Measurements from ENCODE around the gene HABP2. TPM values are rescaled to one million over a fixed set of nuclear protein-coding genes. Genes with fewer than 3 reads are reported as not detected.

Gene HABP2
- total RNA-seq, 4 donors from 2014 or later: under 0.01 to 0.09 TPM; not detected in 2

GRCh38 chr10:113610631-113611601, 58.1 kb downstream of the HABP2 start:
- H3K9me3 ChIP-seq: no peaks in the 10 kb centered on the region
- H3K36me3 ChIP-seq: no peaks in the 10 kb centered on the region
- intact Hi-C loops (cut with DNase I): no loop called here
- 37 to 56% methylated on average over 13 to 19 of the region's 26 CpGs for WGBS, 2 donors
- H3K27ac ChIP-seq: no peak overlapping the region
- no peak for DNase-seq
- peaks cover 0 to 40% (median 0%) of the 10 kb centered on the region in 4 donors for H3K27me3 ChIP-seq
- peak overlapping the region in 1 of 4 donors; percentile 5 for H3K4me3 ChIP-seq
- TF ChIP-seq, protein P1, sequence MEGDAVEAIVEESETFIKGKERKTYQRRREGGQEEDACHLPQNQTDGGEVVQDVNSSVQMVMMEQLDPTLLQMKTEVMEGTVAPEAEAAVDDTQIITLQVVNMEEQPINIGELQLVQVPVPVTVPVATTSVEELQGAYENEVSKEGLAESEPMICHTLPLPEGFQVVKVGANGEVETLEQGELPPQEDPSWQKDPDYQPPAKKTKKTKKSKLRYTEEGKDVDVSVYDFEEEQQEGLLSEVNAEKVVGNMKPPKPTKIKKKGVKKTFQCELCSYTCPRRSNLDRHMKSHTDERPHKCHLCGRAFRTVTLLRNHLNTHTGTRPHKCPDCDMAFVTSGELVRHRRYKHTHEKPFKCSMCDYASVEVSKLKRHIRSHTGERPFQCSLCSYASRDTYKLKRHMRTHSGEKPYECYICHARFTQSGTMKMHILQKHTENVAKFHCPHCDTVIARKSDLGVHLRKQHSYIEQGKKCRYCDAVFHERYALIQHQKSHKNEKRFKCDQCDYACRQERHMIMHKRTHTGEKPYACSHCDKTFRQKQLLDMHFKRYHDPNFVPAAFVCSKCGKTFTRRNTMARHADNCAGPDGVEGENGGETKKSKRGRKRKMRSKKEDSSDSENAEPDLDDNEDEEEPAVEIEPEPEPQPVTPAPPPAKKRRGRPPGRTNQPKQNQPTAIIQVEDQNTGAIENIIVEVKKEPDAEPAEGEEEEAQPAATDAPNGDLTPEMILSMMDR (IDR thresholded peaks at IDR 0.05): no peak
- TF ChIP-seq POLR2A (IDR thresholded peaks at IDR 0.05): no peak
- H3K4me1 ChIP-seq: peaks cover 0 to 11% (median 0%) of the 10 kb centered on the region in 3 donors

DNA sequence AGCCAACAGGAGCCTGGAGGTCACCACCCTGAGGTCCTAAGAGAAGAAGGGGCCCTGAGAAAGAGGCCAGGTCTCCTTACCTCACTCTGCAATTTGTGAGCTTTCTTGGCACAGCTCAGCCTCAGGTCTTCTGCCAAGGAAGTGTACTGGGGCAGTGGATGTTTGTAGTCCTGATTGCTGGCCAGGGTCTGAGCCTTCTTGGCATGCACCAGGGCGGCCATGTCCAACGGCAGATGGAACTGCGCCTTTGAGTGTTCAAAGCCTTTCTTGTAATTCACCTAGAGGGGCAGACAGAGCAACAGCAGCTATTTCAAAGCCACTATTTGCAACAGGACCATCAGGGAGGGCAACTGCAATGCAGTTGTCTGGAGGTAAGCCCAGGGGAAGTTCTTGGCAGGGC, 59.3 kb downstream of the HABP2 start:
- no peak for DNase-seq
- no peak overlapping the region for H3K27ac ChIP-seq
- TF ChIP-seq, protein P1 (IDR thresholded peaks at IDR 0.05): no peak
- no peak for TF ChIP-seq POLR2A (IDR thresholded peaks at IDR 0.05)
- H3K4me3 ChIP-seq: no peak overlapping the region
- H3K4me1 ChIP-seq: peaks cover 0 to 11% (median 0%) of the 10 kb centered on the region in 3 donors
- H3K9me3 ChIP-seq: no peaks in the 10 kb centered on the region
- WGBS, 2 donors: 57 to 62% methylated on average over 3 of the region's 3 CpGs
- H3K27me3 ChIP-seq: peaks cover 0 to 51% (median 0%) of the 10 kb centered on the region in 4 donors
- no peaks in the 10 kb centered on the region for H3K36me3 ChIP-seq
- intact Hi-C loops (cut with DNase I): no loop called here

- H3K27me3 ChIP-seq: peaks cover 0 to 51% (median 0%) of the 10 kb centered on the region in 4 donors
- H3K36me3 ChIP-seq: no peaks in the 10 kb centered on the region
- H3K27ac ChIP-seq: no peak overlapping the region
- DNase-seq: no peak
- TF ChIP-seq POLR2A (IDR thresholded peaks at IDR 0.05): no peak
- TF ChIP-seq, protein P1 (IDR thresholded peaks at IDR 0.05): no peak
- 72 to 86% methylated on average over 2 of the region's 2 CpGs for WGBS, 2 donors
- no peaks in the 10 kb centered on the region for H3K9me3 ChIP-seq
- intact Hi-C loops (cut with DNase I): no loop called here
- no peak overlapping the region for H3K4me3 ChIP-seq
- H3K4me1 ChIP-seq: peaks cover 0 to 11% (median 0%) of the 10 kb centered on the region in 3 donors
Measured at GRCh38 chr10:113613427-113613826, 60.6 kb downstream of the HABP2 start.

DNA sequence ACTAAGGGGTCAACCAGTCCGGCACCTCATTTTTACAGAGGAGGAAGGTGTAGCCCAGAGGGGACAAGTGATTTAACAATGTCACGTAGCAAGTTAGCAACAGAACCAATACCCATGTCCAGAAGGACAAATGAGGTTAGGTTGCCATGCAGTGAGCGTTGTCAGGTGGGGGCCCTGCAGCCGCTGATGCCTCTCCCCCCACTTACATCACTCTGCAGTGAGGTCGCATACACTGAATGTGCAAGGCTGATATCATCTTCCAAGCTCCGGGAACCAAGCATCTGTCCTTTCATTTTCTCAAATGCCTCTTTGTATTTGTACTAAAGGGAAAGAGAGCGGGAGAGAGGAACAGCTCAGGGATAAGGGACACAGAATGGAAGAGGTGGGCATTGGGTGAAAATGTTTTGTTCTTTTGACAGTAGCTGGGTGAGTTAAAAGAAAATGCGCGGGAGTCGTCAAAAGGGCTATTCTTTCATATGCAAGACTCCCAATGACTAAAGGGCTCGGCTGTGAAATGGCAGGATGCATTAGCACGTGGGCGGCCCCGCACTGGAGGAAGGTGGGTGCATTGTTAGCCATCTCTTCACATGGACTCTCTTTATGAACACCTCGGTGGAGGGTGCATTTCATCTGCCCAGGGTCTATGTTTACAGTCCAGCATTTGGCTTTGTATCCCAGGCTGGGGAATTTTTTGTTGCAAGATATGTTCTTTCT, 61.3 kb downstream of the HABP2 start:
- Histone ChIP-seq H3K4me3 (no peak overlapping the region), H3K27me3 (peaks cover 0 to 57% (median 0%) of the 10 kb centered on the region in 4 donors), H3K36me3 (no peaks in the 10 kb centered on the region), H3K27ac (no peak overlapping the region), H3K4me1 (peaks cover 0 to 11% (median 0%) of the 10 kb centered on the region in 3 donors), H3K9me3 (no peaks in the 10 kb centered on the region)
- WGBS, 2 donors: 72 to 81% methylated on average over 15 of the region's 15 CpGs
- DNase-seq: no peak
- intact Hi-C loops (cut with DNase I): no loop called here
- no peak for TF ChIP-seq POLR2A (IDR thresholded peaks at IDR 0.05)
- TF ChIP-seq, protein P1 (IDR thresholded peaks at IDR 0.05): no peak
